Adipocyte (in vitro differentiated cells): ENCODE results near the gene RTN1.
A peak's percentile ranks its signal among the peaks of the same experiment; 100 is the strongest.

Experiments used
- DNase-seq: peaks from one replicate; pipeline ENCODE4 v3.0.0-alpha.2; 2015; ENCODE audit warnings: low read depth
- H3K27me3 ChIP-seq: replicated peaks from 2 replicates; pipeline ENCODE4 v1.7.0; 2013; ENCODE audit warnings: mild to moderate bottlenecking, low read length, moderate library complexity; ENCODE audit not compliant: control insufficient read depth, insufficient read depth
- H3K36me3 ChIP-seq: 2 replicates; pipeline ENCODE4 v1.7.0; 2013; ENCODE audit warnings: low read length, mild to moderate bottlenecking, moderate library complexity; ENCODE audit not compliant: control insufficient read depth, insufficient read depth, severe bottlenecking
- H3K4me1 ChIP-seq: 2 replicates; pipeline ENCODE4 v1.7.0; 2013; ENCODE audit warnings: mild to moderate bottlenecking, low read length, moderate library complexity; ENCODE audit not compliant: control insufficient read depth, insufficient read depth
- H3K4me3 ChIP-seq: 2 replicates; pipeline ENCODE4 v1.7.0; 2013; ENCODE audit warnings: mild to moderate bottlenecking, low read length, moderate library complexity
- H3K9ac ChIP-seq: 2 replicates; pipeline ENCODE4 v1.7.0; 2013; ENCODE audit warnings: mild to moderate bottlenecking, low read length, moderate library complexity
- H3K9me3 ChIP-seq: 2 replicates; pipeline ENCODE4 v1.7.0; 2013; ENCODE audit warnings: mild to moderate bottlenecking, low read length, moderate library complexity; ENCODE audit not compliant: control insufficient read depth

The RTN1 gene

GRCh38 chr14:59751578-59751977 lies 119.0 kb downstream of the RTN1 start:
- Histone ChIP-seq H3K27me3 (no peaks in the 10 kb centered on the region), H3K36me3 (no peaks in the 10 kb centered on the region), H3K9ac (no peak overlapping the region), H3K9me3 (no peaks in the 10 kb centered on the region), H3K4me1 (peaks cover 18% of the 10 kb centered on the region), H3K4me3 (no peak overlapping the region)
- no peak for DNase-seq

- DNase-seq, result no peak
- Histone ChIP-seq H3K9ac (no peak overlapping the region), H3K4me1 (peaks cover 13% of the 10 kb centered on the region), H3K4me3 (no peak overlapping the region), H3K27me3 (peaks cover 4% of the 10 kb centered on the region), H3K9me3 (peaks cover 24% of the 10 kb centered on the region), H3K36me3 (no peaks in the 10 kb centered on the region)
Observed at GRCh38 chr14:59739794-59740193, 130.8 kb downstream of the RTN1 start.

- no peak for DNase-seq
- Histone ChIP-seq H3K9ac (no peak overlapping the region), H3K4me3 (no peak overlapping the region), H3K36me3 (no peaks in the 10 kb centered on the region), H3K27me3 (no peaks in the 10 kb centered on the region), H3K4me1 (no peaks in the 10 kb centered on the region), H3K9me3 (no peaks in the 10 kb centered on the region)
Observed at GRCh38 chr14:59728304-59728703, 142.3 kb downstream of the RTN1 start.

- no peak overlapping the region for H3K9ac ChIP-seq
- no peak for DNase-seq
- H3K4me3 ChIP-seq, result no peak overlapping the region
- no peaks in the 10 kb centered on the region for H3K4me1 ChIP-seq
- H3K9me3 ChIP-seq, result no peaks in the 10 kb centered on the region
- H3K36me3 ChIP-seq, result no peaks in the 10 kb centered on the region
- H3K27me3 ChIP-seq, result no peaks in the 10 kb centered on the region
Observed at GRCh38 chr14:59727073-59727661, 143.4 kb downstream of the RTN1 start.

GRCh38 chr14:59711080-59711479 lies 159.5 kb downstream of the RTN1 start:
- no peak overlapping the region for H3K9ac ChIP-seq
- no peak overlapping the region for H3K4me3 ChIP-seq
- no peaks in the 10 kb centered on the region for H3K36me3 ChIP-seq
- no peak for DNase-seq
- no peaks in the 10 kb centered on the region for H3K27me3 ChIP-seq
- no peaks in the 10 kb centered on the region for H3K9me3 ChIP-seq
- peaks cover 13% of the 10 kb centered on the region for H3K4me1 ChIP-seq

GRCh38 chr14:59707778-59708561 lies 162.6 kb downstream of the RTN1 start:
- DNase-seq, result peak; percentile 1
- Histone ChIP-seq H3K9ac (no peak overlapping the region), H3K4me1 (peaks cover 27% of the 10 kb centered on the region), H3K4me3 (peak overlapping the region; percentile 23), H3K36me3 (no peaks in the 10 kb centered on the region), H3K27me3 (no peaks in the 10 kb centered on the region), H3K9me3 (no peaks in the 10 kb centered on the region)

- Histone ChIP-seq H3K4me1 (peaks cover 27% of the 10 kb centered on the region), H3K27me3 (no peaks in the 10 kb centered on the region), H3K9me3 (peaks cover 6% of the 10 kb centered on the region), H3K36me3 (no peaks in the 10 kb centered on the region), H3K9ac (no peak overlapping the region), H3K4me3 (no peak overlapping the region)
- no peak for DNase-seq
Observed at GRCh38 chr14:59705866-59706265, 164.7 kb downstream of the RTN1 start.

GRCh38 chr14:59705245-59705644 lies 165.3 kb downstream of the RTN1 start:
- no peak for DNase-seq
- Histone ChIP-seq H3K9me3 (peaks cover 7% of the 10 kb centered on the region), H3K4me1 (peaks cover 27% of the 10 kb centered on the region), H3K4me3 (no peak overlapping the region), H3K9ac (no peak overlapping the region), H3K36me3 (no peaks in the 10 kb centered on the region), H3K27me3 (no peaks in the 10 kb centered on the region)

- Histone ChIP-seq H3K9me3 (peaks cover 7% of the 10 kb centered on the region), H3K36me3 (no peaks in the 10 kb centered on the region), H3K4me1 (peaks cover 33% of the 10 kb centered on the region), H3K9ac (peak overlapping the region; percentile 23), H3K4me3 (no peak overlapping the region), H3K27me3 (no peaks in the 10 kb centered on the region)
- DNase-seq, result no peak
Observed at GRCh38 chr14:59704054-59704645, 166.4 kb downstream of the RTN1 start.

GRCh38 chr14:59699442-59699841 lies 171.1 kb downstream of the RTN1 start:
- Histone ChIP-seq H3K27me3 (no peaks in the 10 kb centered on the region), H3K36me3 (no peaks in the 10 kb centered on the region), H3K9ac (no peak overlapping the region), H3K4me3 (no peak overlapping the region), H3K4me1 (peaks cover 29% of the 10 kb centered on the region), H3K9me3 (peaks cover 7% of the 10 kb centered on the region)
- DNase-seq, result no peak

GRCh38 chr14:59698793-59699192 lies 171.8 kb downstream of the RTN1 start:
- Histone ChIP-seq H3K36me3 (no peaks in the 10 kb centered on the region), H3K4me1 (peaks cover 31% of the 10 kb centered on the region), H3K9ac (no peak overlapping the region), H3K9me3 (peaks cover 7% of the 10 kb centered on the region), H3K4me3 (no peak overlapping the region), H3K27me3 (no peaks in the 10 kb centered on the region)
- peak; percentile 22 for DNase-seq
